Stromal cell of bone marrow (primary cell): ENCODE measurements around the gene GATA3.
A peak's percentile ranks its signal among the peaks of the same experiment; 100 is the strongest.

Experiments
- DNase-seq: peaks from one replicate; pipeline ENCODE4 v3.0.0-alpha.2; 2012; ENCODE audit warnings: low read depth

The GATA3 gene

DNA sequence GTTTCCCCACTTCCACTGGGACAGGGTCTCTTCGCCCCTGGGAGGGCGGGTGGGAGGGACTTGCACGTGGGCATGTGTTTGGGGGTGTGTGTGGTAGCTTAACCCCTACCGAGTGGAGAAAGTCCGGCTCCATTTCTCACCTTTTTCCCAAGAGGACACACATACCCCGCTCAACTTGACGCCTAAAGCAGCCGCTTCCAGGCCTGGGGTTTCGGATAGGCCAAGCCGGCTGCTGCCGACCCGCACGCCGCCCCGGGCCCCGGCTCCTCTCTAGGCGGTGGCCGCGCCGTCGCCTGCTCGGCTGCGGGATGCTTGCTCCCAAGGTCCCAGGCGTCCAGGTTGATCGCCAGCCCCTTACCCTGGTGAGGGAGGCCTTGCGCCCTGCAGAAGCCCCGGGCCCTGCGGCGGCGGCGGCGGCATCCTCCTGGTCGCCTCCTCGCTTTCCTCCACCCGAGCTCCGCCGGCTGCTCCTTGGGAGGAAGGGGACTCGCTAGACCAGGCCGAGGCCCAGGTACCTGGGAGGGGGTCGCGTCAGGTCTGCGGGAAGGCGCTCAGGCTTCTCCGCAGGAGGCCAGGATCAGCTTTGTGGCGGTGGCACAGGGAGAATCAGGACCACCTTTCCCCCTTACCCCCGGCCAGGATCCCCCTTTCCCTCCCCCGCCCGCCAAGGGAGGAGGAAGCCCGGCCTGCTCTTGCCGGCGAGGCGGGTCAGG is 3.2 kb upstream of the GATA3 start:
- no peak for DNase-seq

DNA sequence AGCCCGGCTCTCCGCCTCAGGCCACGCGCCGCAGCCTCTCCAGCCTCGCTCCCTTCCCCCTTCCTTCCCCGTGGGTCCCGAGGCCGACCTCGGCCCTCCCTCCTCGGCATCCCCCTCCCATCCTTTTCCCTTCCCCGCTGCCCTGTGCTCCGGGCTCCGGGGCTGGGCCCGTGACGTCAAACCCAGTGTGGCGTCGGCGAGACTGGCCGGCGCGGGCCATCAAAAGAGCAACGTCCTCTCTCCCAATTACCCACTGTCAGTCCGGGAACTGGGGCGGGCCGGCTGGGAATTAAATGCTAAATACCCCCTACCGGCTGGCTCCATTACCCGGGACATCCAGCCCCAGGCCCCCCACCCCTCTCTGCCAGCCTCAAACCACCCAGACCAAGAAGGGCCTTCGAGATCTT is 2.6 kb upstream of the GATA3 start:
- DNase-seq = no peak

DNA sequence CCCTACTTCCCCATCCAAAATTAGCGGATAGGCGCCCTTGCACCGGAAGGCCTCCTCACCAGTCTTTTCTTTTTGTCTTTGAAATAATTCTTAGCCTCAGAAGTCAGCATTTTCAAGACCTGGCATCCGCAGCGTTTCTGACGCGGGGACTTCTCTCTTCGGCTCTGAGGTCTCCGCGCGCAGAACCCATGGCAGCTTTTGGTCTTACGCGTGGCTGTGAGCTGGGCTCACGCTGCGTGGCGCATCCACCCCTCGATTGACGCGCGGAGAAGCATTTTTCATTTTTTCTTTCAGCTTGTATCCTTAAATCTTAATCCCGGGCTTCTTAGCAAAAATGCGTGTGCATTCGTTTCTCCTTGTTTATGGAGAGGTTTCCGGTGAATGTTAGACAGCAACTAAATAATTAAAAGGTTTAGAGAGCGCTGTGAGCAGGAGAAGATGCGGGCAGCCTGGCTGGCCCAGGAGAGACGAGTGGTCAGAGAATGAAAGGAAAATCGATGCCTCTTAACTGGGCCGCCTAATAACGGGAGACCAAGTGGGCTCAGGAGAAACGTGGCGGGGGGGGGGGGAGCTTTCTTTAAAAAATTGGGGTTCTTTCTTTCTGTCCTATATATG is 2.0 kb upstream of the GATA3 start:
- DNase-seq = no peak

DNA sequence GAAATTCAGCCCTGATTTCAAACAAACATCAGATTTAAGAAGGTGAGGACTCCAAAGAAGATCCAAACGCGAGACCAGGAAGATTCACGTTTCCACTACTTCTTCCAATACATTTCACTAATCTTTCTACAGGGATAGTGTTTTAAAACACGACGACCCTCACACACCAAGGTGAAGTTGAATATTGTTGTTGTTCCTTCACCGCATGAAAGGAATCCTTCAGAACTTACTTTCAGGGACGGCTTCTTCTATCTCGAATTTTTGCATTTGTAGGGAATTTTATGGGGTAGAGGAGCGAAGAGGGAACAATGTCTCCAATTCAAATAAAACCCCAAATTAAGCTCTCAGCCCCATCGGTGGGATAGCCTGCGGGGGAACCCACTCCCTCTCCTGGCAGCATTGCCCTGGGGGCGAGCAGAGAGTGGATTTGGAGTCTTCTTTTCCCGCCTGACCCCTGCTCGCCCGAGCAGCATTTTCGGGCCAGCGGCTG is 1.5 kb upstream of the GATA3 start:
- DNase-seq = no peak

DNA sequence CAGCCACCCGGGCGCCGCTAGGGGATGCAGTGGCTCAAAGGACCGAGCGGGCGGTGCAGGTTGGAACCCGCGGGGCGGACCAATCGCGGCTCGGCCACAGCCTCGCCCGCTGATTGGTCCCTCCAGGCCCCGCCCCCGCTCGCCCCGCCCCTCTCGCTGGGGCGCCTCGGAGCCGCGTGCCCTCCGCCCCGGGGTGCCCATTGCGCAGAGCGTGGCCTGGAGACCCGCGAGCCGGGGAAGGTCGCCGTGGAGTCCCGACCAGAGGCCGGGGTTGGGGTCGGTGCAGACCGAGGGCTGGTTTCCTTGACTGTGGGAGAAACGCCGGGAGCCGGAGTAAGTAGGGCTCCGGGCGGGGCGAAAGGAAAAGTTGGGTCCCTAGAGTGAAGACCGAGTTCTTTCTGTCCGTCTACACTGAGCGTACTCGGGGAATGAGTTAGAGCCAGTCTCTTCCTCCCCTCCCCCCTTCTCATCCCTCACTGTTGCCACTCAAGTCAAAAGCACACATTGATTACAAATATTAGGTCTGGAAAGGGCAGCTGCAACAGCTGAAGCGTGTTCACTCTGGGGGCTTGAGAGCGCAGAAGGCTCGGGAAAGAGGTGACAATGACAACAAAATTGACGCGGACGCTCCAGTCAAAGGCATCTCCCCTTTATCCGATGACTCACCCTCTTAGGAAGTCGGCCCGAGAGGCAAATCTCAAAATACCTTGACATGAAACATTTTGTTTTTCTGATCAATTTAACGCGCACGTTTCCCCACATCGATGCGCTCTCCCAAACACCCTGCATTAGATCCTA is 843 bp upstream of the GATA3 start:
- DNase-seq = peak; percentile 10

DNA sequence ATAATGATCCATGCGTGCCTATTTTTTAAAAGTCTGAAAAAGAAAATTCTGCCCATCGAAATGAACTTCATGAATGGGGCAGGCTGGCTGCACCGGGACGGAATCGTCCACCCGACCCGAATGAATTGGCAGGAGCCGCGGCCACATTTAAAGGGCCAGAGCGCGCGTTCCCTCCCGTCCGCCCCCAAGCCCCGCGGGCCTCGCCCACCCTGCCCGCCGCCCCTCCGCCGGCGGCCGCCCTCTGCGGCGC is 319 bp upstream of the GATA3 start:
- DNase-seq = no peak

DNA sequence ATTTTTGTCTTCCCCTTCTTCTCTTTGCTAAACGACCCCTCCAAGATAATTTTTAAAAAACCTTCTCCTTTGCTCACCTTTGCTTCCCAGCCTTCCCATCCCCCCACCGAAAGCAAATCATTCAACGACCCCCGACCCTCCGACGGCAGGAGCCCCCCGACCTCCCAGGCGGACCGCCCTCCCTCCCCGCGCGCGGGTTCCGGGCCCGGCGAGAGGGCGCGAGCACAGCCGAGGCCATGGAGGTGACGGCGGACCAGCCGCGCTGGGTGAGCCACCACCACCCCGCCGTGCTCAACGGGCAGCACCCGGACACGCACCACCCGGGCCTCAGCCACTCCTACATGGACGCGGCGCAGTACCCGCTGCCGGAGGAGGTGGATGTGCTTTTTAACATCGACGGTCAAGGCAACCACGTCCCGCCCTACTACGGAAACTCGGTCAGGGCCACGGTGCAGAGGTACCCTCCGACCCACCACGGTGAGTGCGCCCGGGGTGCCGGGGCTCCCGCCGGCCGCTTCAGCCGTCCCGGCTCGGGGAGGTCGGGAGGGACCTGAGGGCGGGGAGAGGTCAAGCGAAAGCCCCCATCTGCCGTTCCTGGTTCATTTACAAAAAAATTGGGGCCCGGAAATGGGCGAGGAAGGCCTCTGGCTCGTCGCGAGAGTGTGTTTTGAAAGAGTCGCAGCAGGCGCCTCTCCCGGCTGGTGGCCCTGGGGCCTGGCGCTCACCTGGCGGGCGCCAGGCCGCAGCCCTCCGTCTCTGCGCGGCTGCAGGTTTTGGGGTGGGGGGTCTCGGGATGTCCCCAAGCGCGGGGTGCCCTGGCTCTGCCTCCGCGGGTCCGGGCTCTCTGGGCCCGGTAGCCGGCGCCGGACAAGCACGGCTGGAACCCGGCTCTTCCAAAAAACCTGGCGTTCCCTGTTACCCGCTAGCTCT is 1.2 kb downstream of the GATA3 start:
- no peak for DNase-seq

DNA sequence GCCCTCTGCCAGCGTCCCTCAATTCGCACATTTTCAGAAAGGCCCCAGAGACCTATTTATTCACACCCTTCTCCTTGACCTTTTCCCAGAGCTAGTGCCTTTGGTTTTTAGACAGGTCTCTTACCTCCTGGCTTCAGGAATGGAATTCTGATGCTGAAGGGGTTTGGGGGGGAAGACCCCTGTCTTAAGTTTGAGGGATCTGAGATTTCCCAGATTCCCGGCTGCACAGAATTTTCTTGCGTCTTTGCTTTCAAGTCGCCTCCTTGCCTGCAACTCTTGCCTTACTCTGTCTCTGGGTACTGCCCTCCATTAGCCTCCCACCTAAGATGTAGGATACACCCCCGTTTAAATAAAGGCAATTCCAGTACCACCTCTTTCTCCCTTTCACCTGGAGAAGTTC is 1.9 kb downstream of the GATA3 start:
- DNase-seq = no peak

DNA sequence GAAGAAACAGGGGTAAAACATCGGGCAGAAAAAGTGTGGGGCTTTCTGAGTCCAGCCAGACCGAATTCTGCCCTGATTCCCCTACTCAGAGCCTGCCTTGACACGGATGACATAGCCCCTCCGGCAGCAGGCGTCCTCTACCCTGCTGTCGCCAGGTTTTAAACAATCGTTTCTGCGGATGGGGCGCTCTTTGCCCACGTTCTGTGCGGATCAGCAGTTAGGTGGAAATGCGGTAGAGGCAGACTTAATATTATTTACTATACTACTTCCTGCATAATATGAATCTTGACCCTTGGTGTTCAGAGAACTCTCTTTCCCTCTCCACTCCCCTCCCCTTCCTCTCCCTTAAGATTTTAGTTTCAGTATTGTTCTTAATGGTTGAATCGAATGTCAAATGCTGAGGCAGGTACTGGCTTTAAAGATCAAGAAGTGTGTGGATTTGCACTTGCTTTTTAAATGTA is 2.4 kb downstream of the GATA3 start:
- DNase-seq = no peak

DNA sequence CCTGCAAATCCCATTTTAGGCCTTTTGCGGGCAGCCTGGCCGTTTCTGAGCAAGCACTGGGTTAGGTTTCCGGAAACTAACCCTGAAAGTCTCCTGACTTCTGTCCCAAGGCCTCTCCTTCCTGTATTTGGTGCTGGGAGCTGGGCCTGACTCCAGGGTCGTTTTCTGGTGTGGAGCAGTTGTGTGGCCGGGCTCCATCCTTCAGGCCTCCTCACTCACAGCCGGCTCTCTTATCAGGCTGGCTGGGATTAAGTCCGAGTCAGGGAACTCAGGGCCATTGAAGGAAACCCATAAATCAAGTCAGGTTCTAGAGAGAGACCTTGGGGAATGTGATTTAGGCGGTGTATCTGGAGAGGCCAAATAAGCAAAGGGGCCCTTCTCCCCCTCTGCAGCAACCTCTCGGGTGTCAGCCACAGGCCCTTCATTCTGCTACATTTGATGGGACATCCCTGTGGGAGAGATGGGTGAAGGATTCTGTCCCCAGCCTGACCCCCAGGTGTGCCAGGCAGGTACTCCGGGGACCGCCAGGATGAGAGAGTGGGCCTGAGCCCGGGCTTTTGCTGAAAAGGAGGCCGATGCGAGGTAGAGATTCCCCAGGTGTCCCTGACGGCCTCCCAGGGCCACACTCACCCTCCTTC is 3.3 kb downstream of the GATA3 start:
- DNase-seq = no peak

DNA sequence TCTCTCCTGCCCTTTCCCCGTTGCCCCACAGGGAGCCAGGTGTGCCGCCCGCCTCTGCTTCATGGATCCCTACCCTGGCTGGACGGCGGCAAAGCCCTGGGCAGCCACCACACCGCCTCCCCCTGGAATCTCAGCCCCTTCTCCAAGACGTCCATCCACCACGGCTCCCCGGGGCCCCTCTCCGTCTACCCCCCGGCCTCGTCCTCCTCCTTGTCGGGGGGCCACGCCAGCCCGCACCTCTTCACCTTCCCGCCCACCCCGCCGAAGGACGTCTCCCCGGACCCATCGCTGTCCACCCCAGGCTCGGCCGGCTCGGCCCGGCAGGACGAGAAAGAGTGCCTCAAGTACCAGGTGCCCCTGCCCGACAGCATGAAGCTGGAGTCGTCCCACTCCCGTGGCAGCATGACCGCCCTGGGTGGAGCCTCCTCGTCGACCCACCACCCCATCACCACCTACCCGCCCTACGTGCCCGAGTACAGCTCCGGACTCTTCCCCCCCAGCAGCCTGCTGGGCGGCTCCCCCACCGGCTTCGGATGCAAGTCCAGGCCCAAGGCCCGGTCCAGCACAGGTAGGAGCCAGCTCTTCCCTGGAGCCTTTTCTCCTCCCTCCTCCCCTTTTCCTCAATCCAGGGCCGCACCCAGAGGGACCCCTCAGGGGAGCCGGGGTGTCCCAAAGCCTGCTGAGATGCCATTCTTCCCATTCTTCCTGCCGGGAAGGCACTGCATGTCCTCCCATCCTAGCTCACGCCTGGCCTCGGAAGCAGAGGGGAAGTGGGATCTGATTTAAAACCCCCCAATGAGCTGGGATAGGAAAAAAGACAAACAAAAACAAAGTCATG is 4.0 kb downstream of the GATA3 start:
- no peak for DNase-seq

DNA sequence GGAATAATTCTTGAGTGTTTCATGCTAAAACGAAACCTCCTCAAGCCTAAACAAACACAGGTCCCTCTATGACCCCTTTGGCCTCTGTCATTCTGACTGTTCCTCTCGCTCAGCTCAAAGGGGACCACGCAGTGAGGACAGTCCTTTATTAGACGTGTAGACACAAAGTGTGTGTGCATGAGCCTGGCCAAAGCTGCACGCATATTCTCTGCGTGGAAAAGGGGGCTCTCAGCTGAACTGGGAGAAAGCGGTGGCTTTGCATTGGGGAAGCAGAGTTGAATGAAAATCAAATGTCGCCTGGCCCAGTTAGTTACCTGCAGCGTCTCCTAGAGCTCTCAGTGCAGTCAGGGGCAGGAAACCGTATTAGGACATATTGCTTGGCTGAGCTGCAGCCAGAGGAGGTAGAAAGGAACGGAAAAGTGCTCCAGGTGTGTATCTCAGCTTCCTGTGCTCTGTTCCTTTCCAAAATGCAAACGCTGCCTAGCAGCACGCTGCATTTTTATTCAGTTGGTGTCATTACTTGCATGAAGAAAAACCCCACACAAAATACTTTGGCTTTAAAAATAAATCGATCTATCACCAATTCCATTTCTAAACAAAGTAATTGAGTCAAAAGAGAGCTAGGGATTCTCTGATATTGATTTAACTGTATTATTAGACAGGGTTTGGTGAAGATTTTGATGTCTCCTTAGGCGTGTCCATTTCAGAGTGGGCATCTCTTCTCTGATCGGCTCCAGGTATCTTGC is 4.9 kb downstream of the GATA3 start:
- no peak for DNase-seq

DNA sequence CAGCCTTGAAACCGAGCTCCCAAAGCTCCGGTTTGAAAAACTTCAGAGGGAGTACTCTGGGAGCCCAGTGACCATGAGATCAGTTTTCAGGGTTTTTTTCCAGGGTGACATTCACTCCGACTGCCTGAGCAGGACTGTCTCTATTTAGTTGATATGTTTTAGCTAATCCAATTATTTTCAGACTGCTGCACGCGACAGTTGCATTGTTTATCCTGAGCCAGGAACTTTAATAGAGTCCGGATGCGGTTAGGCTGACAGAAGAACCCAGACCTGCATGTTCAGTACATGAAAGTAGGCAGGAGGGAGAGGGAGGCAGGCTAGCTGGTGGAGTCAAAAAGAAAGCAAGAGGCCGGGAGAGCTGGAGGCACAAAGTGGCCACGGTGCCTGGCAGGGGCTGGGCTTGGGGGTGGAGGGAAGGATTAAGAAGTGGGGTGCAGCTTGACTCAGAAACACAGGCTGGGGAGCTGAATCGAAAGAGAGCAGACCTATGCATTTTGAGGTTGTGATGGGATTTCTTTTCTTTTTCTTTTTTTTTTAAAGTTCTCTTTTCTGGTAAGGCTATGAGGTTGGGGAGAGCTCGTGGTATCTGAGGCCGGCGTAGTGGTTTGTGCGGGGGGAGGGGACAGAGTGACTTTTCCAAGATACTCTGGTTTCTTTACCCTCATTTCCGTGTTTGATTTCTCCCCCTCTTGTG is 5.7 kb downstream of the GATA3 start:
- DNase-seq = no peak

DNA sequence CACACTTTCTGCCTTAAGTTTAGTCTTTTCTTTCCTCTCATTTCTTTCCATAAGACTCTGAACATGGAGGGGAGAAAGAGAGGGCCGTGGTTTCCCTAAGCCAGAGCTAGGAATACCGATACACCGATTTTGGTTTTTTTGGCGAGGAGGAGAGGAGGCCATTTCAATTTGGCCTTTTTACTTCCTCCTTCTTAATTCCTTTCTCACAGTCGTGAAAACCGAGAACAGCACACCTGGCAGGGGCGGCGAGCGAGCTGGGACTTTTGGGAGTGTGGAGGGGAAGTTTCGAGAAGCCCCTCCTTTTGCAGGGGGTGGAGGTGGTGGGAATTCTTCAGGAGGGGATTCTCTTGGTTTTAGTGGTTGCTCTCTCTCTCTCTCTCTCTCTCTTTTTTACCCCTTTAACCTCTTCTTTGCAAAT is 6.2 kb downstream of the GATA3 start:
- DNase-seq = no peak

DNA sequence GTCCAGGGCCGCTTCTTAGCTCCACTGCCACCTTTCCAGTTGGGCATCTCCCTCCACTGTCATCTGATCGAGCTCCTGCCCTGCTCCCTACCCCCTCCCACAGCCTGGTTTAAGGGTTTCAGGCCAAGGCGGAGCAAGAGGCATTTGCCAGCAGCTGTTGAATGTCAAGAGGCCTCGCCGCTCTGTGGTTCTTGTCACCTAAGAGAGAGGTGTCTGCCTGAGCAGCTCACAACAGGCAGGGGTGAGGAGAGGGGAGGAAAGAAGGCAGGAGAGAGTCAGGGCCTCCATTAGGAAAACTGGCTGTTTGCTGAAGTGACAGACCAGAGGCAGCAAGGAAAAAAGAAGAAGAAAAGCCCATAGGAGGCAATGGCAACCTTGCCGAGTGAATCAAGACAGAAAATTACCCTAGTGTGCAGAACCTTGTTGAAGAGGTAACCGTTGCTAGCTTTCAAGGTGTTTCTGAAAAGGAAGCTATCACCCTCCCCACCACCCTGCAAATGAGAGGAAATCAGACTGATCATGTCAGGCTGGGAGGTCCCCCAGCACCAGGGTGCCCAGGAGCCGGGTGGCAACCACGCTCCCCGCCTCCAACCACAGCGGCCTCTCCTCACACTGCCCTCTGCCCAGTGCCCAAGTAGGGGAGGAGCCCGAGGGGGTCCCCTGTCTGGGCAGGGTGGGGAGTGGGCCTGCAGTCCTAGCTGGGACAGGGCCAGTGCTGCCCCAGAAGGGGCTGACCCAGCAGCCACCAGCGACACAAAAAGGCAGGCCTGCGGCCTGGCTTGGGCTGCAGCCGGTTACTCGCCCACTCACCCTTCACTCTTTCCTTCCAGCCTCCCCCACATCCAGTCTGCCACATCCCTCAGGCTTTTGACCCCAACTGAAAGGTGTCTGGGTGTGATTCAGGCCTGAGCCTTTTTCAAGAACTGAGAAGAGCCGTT is 7.1 kb downstream of the GATA3 start:
- no peak for DNase-seq

DNA sequence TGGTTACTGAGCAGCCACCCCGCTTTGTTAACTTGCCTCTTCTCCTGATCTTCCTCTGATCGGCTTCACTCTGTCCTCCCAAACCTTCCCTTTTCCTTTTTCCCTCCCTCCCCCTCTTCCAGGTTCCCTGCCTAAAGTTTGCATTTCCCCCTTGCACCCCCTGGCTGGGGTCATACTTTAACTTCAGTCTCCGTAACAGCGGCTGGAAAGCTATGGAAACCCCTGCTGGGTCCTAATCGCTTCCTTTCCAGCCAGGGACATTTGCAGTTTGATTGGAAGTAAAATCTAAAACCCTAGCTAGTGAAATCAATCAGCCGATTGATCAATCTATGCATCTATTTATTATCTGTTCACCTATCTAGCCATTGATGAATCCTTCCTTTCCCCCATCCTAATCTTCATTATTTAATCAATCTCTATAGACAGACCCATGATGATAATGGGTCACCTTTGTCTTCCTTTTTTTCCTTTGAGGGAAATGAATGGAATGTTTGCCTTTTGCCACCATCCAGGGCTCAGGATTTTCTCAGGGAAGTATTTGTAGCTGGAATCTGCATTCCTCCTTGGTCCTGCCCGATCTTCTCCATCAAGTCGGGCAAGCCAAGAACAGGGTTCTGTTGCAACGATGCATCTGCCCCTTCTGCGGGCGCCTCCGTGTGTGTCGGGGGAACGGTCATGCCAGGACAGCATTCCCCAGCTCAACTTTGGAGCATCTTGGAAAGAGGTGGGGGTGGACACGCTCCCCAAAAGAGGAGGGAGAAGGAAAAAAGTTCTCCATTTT is 8.8 kb downstream of the GATA3 start:
- no peak for DNase-seq

DNA sequence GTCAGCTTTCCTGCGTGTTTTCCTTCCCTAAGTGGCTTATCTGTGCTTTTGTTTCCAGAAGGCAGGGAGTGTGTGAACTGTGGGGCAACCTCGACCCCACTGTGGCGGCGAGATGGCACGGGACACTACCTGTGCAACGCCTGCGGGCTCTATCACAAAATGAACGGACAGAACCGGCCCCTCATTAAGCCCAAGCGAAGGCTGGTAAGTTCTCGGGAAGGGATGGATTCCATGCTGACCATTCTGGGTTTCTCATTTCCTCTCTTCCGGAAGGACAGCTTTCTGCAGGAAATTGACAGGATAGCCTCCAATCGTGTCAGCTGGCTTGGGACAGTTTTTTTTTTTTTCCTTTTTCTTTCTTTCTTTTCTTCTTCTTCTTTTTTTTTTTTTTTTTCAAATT is 9.4 kb downstream of the GATA3 start:
- no peak for DNase-seq
